Measurements from ENCODE around the gene CTSE. TPM values are rescaled to one million over a fixed set of nuclear protein-coding genes. Genes with fewer than 3 reads are reported as not detected.

Gene CTSE
- total and polyA plus RNA-seq, 2 of the 13 experiments (the other 11 are each of a cell fraction or from before 2014, with no cell fraction given), result 0.50 to 0.69 TPM

DNA sequence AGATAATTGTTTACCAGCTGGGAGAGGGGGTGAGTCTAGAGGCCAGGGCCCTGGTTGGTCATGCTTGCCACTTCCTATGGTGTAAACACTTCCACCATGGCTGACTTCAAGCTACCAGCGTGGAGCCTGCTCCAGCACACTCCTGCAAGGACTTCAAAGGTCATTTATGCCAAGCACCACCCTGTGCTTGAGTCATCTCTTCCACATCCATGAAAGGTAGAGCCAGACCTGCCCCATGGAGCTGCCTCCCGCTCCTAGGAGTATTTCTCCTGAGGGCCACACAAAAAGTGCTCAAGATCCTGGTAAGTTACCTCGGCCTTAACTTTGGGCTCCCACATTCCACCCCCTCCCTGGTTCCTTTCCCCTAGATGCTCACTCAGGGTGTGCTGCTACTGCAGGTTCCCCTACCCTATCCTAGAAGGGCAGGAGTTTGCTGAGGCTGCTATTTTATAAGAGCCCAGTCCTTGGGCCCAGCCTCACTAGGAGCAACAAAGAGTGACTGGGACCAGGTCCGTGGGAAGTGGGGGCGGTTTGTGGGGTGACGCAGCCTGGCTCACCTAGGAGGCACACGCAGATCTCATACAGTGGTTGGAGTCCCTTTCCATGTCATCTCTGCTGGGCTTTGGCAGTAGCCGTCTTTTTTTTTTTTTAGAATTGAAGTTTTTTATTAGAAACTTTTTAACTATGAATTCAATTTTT is 22.9 kb downstream of the CTSE start:
- ChIA-PET CTCF (ENCODE audit: low intra/inter-chr PET ratio, low total read pairs) (no interaction called here), POLR2A (no interaction called here)
- Histone ChIP-seq H3K4me3 (replicated peaks in 1 of 3; ENCODE audit: insufficient read depth in 1 of 3, low read depth in 2 of 3, low read length in 3 of 3) (no peak overlapping the region), H3K27me3 (ENCODE audit: control insufficient read depth in 1 of 2, insufficient read depth in 2 of 2, low read length in 2 of 2) (peaks cover 0 to 2% of the 10 kb centered on the region in 2 experiments; a peak in 2 of 5 replicates), H3K9me3 (ENCODE audit: low read length) (no peaks in the 10 kb centered on the region), H3K9ac (ENCODE audit: insufficient read depth, low read depth, low read length) (no peak overlapping the region), H3K4me1 (ENCODE audit: insufficient read depth, low read length) (peaks cover 6% of the 10 kb centered on the region), H3K79me2 (ENCODE audit: insufficient read depth, low read length) (no peaks in the 10 kb centered on the region), H3K36me3 (replicated peaks in 1 of 2; ENCODE audit: control insufficient read depth in 1 of 2, insufficient read depth in 2 of 2, low read length in 2 of 2) (no peaks in the 10 kb centered on the region), H3K27ac (ENCODE audit: extremely low read length, insufficient read depth, low read length) (no peak overlapping the region), H4K20me1 (ENCODE audit: insufficient read depth, low read length) (no peaks in the 10 kb centered on the region), H2AFZ (ENCODE audit: low read length) (no peak overlapping the region), H3K4me2 (ENCODE audit: low read depth, low read length) (no peak overlapping the region)
- intact Hi-C loops (cut with micrococcal nuclease; ENCODE audit: unreplicated experiment) (no loop called here), in situ Hi-C loops (cut with HindIII; ENCODE audit: extremely low pct_ligation_motif_present, low pct_unique_long_range_greater_than_20kb) (no loop called here)
- WGBS (ENCODE audit: low lambda C conversion rate), result 62% methylated on average over 5 of the region's 8 CpGs
- peak; percentile 86 to 92 for TF ChIP-seq MAFK (conservative IDR thresholded peaks at IDR 0.05 in 1 of 2, IDR thresholded peaks at IDR 0.05 in 1 of 2; ENCODE audit: low read length in 2 of 2)
- TF ChIP-seq TIGD3 (CRISPR knock-in tag; IDR thresholded peaks at IDR 0.05; ENCODE audit: borderline replicate concordance), result no peak
- TF ChIP-seq ZNF496 (CRISPR knock-in tag; IDR thresholded peaks at IDR 0.05; ENCODE audit: insufficient replicate concordance), result no peak
- peak; percentile 86 for TF ChIP-seq MAFF (IDR thresholded peaks at IDR 0.05; ENCODE audit: low read depth, low read length)
- no TSS peak for BruUV-seq (replicated peaks)
- no peak for FAIRE-seq
- ATAC-seq, result no peak
- DNase-seq (ENCODE audit: low spot score), result no peak

DNA sequence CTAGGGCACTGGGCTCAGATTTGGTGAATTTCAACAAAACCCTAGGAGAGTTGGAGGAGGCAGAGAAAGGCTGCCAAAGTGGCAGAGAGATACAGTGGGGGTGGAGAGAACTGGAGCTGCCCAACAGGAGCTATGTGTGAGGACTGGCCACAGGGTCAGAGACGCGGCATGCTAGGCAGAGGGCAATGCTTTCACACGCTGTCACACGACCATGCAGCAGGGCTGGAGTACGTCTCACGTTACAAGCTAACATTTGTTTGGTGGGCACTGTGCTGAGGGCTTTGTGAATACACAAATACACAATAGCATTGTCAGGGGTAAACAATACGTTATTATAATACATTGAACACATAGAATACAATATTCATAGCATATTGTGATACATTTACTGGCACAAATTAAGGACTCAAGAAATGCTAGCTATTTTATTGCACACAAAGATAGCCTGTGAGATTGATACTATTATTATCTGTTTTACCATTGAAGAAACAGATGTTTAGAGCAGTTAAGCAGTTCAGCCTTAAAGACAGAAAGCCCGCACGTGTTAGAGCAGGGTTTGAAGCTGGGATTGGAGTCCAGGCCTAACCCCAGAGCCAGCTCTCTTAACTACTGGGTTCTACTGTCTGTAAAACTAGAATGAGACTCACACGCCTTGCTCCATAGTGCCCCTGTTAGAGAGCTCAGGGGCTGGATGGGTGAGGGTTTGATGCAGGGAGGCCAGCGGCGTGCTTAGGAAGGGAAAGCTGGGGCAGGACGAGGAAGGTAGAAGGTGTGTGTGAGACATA is 25.0 kb downstream of the CTSE start:
- H3K4me1 ChIP-seq (ENCODE audit: insufficient read depth, low read length), result peaks cover 2% of the 10 kb centered on the region
- intact Hi-C loops (cut with micrococcal nuclease; ENCODE audit: unreplicated experiment), result no loop called here
- ATAC-seq, result no peak
- no peak overlapping the region for H3K9ac ChIP-seq (ENCODE audit: insufficient read depth, low read depth, low read length)
- no peaks in the 10 kb centered on the region for H3K79me2 ChIP-seq (ENCODE audit: insufficient read depth, low read length)
- POLR2A ChIA-PET, result no interaction called here
- peaks cover 0 to 2% of the 10 kb centered on the region in 2 experiments; a peak in 2 of 5 replicates for H3K27me3 ChIP-seq (ENCODE audit: control insufficient read depth in 1 of 2, insufficient read depth in 2 of 2, low read length in 2 of 2)
- in situ Hi-C loops (cut with HindIII; ENCODE audit: extremely low pct_ligation_motif_present, low pct_unique_long_range_greater_than_20kb), result no loop called here
- 59% methylated on average over 13 of the region's 13 CpGs for WGBS (ENCODE audit: low lambda C conversion rate)
- no peak overlapping the region for H3K27ac ChIP-seq (ENCODE audit: extremely low read length, insufficient read depth, low read length)
- TF ChIP-seq, protein P1, sequence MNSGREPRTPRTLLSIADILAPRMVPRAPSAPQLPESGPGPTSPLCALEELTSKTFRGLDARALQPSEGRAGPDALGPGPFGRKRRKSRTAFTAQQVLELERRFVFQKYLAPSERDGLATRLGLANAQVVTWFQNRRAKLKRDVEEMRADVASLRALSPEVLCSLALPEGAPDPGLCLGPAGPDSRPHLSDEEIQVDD (CRISPR knock-in tag; IDR thresholded peaks at IDR 0.05; ENCODE audit: borderline replicate concordance), result no peak
- TF ChIP-seq BCL3 (CRISPR knock-in tag; IDR thresholded peaks at IDR 0.05), result no peak
- no peak for TF ChIP-seq SALL2 (CRISPR knock-in tag; IDR thresholded peaks at IDR 0.05)
- no peak for TF ChIP-seq ZNF460 (CRISPR knock-in tag; IDR thresholded peaks at IDR 0.05; ENCODE audit: borderline replicate concordance)
- no peak for TF ChIP-seq ZNF619 (CRISPR knock-in tag; IDR thresholded peaks at IDR 0.05)
- TF ChIP-seq MEIS2 (CRISPR knock-in tag; IDR thresholded peaks at IDR 0.05), result no peak
- no peak for TF ChIP-seq ELF1 (CRISPR knock-in tag; IDR thresholded peaks at IDR 0.05)
- no peak overlapping the region for H3K4me3 ChIP-seq (replicated peaks in 1 of 3; ENCODE audit: insufficient read depth in 1 of 3, low read depth in 2 of 3, low read length in 3 of 3)
- no peak overlapping the region for H3K4me2 ChIP-seq (ENCODE audit: low read depth, low read length)
- no peak for FAIRE-seq
- no TSS peak for BruUV-seq (replicated peaks)
- CTCF ChIA-PET (ENCODE audit: low intra/inter-chr PET ratio, low total read pairs), result no interaction called here
- DNase-seq (ENCODE audit: low spot score), result no peak
- no peaks in the 10 kb centered on the region for H4K20me1 ChIP-seq (ENCODE audit: insufficient read depth, low read length)
- no peaks in the 10 kb centered on the region for H3K36me3 ChIP-seq (replicated peaks in 1 of 2; ENCODE audit: control insufficient read depth in 1 of 2, insufficient read depth in 2 of 2, low read length in 2 of 2)
- no peak overlapping the region for H2AFZ ChIP-seq (ENCODE audit: low read length)
- no peaks in the 10 kb centered on the region for H3K9me3 ChIP-seq (ENCODE audit: low read length)

Data from HepG2 (cell line).